ENCODE data around the gene LIPC.

The LIPC gene

DNA sequence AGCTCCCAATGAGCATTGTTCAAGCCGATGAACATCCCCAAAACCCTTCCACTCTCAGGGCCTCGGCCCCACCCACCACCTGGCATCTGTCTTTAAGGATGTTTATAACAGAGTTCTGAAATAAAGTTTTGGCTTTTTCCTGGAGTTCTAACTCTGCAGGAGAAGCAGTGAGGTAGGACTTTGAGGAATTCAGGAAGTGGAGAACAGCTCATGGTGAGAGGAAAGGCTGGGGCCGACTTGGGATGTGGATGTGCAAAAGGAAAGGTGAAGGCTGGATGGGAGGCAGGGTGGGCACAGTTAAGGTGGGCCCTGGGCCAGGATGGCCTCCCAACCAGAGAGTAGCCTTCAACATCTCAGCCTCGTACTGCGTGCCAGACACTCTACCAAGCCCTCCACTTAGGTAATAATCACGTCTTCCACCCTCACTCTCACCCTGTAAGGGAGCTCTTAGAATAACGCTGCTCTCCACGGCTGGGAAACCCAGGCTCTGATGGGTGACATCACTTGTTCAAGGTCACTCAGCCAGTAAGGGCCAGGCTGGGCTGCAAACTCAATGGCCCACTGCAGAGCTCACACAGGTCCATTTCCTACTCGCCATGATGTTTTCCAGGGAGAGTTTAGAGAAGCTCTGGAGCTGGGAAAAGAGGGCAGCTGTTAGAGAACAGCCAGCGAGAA lies 28.5 kb downstream of the LIPC start:
- TF ChIP-seq ZFX (IDR thresholded peaks at IDR 0.05; ENCODE audit: borderline replicate concordance): no peak
- TF ChIP-seq, protein P1, sequence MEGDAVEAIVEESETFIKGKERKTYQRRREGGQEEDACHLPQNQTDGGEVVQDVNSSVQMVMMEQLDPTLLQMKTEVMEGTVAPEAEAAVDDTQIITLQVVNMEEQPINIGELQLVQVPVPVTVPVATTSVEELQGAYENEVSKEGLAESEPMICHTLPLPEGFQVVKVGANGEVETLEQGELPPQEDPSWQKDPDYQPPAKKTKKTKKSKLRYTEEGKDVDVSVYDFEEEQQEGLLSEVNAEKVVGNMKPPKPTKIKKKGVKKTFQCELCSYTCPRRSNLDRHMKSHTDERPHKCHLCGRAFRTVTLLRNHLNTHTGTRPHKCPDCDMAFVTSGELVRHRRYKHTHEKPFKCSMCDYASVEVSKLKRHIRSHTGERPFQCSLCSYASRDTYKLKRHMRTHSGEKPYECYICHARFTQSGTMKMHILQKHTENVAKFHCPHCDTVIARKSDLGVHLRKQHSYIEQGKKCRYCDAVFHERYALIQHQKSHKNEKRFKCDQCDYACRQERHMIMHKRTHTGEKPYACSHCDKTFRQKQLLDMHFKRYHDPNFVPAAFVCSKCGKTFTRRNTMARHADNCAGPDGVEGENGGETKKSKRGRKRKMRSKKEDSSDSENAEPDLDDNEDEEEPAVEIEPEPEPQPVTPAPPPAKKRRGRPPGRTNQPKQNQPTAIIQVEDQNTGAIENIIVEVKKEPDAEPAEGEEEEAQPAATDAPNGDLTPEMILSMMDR (IDR thresholded peaks at IDR 0.05): no peak
- no peak overlapping the region for H3K27ac ChIP-seq

DNA sequence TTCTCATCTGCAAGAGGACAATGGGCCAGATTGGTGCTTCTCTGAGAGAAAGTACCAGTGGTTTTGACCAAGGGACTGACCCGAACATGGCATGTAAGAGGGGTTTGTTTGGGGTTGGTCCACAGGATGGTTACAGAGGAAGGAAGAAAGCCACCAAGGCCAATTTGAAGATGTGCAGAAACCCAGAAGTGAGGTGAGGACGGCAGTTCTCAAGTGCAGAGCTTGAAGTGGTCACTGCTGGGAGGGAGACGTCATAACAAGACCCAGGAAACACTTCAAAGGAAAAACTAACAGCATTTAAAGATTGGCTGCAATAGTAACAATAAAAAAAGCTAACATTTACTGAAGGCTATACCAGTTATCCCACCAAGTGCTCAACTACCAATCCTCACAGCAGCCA lies 29.1 kb downstream of the LIPC start:
- no peak for TF ChIP-seq ZFX (IDR thresholded peaks at IDR 0.05; ENCODE audit: borderline replicate concordance)
- TF ChIP-seq, protein P1 (IDR thresholded peaks at IDR 0.05): no peak
- no peak overlapping the region for H3K27ac ChIP-seq

DNA sequence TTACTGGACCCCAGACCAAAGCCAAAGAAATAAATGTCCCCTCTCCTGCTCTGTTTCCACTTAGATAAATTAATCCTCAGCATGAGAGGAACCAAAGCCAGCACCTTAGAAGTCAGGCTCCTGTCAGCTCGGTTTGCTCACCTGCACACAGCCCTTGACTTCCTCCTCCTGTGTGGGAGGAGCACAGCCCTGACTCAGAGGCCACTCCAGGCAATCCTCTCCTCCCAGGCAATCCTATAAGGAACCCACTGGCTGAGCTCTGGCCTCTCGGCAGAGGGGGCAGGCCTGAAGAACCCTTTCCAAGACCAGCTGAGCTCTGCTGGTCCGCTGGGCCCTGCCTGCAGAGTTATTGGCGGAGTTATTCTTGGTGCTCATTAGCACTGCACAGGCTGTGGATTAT lies 30.8 kb downstream of the LIPC start:
- no peak overlapping the region for H3K27ac ChIP-seq
- TF ChIP-seq, protein P1 (IDR thresholded peaks at IDR 0.05): no peak
- TF ChIP-seq ZFX (IDR thresholded peaks at IDR 0.05; ENCODE audit: borderline replicate concordance): no peak

DNA sequence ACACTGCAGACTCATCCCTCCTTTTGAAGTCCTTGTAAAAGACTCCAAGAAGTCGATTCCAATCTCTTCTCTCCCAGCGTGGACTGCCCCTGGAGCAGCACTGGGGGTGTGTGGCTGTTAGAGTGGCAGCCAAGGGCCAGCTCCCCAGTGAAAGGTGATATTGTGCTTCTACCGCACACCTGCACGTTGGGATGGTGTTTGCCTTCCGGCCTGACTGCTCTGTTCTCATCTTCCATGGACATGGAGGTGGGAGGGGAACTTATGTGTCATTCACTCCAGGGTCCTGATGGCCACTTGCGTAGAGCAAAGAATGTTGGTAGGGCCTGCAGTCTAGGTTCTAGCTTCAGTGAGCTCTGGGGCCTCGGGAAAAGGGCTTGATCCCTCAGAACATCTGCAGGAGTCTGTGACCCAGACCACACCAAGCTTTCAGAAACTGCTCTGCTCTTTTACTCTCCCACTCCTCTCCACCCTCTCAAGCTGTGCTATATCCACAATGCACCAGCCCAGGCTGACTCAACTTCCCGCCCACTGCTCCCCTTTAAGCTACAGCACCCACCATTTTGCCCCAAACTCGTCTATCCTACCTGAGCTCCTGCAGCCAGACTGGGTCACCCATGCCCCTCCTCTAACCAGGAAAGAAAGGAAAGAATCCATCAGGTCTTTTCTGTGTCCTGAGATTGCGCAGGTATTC lies 31.3 kb downstream of the LIPC start:
- H3K27ac ChIP-seq: no peak overlapping the region
- TF ChIP-seq ZFX (IDR thresholded peaks at IDR 0.05; ENCODE audit: borderline replicate concordance): no peak
- TF ChIP-seq, protein P1 (IDR thresholded peaks at IDR 0.05): no peak

DNA sequence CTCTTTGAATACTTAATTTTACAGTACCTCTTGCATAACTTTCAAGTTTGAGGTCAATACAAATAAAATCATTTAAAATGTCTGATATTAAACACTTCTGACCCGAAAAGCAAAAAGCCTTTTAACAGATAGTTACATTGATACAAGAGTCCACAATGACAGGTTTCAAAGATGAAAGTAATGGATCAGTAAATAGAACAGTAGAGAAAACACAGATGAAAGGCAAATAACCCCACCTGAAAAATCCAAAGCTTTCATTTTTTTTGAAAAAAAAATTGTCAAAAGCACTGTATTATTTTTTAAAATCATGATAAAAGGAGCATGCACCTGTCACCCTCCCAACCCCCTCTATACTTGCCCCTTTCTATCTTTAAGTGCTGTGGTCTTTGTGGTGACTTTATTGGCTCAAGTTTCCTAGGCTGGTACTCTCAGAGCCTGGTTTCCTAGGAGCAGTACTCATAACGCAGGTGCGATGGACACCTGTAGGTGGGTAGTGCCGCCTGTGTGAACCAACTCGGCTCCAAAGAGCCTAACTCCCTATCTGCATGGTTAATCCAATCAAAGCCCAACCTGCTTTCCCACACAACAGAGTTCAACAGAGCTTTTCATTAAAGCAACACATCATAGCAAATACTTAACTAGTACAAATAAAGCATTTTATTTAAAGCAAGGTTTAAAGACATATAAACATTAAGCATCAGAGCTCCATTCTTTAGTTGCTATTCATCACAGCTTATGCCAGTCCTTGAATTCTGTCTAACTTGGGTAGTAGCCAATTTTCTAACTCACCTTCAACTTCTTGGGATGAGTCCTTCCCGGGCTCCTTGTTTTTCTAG lies 32.2 kb downstream of the LIPC start:
- TF ChIP-seq, protein P1 (IDR thresholded peaks at IDR 0.05): no peak
- no peak for TF ChIP-seq ZFX (IDR thresholded peaks at IDR 0.05; ENCODE audit: borderline replicate concordance)
- H3K27ac ChIP-seq: no peak overlapping the region

DNA sequence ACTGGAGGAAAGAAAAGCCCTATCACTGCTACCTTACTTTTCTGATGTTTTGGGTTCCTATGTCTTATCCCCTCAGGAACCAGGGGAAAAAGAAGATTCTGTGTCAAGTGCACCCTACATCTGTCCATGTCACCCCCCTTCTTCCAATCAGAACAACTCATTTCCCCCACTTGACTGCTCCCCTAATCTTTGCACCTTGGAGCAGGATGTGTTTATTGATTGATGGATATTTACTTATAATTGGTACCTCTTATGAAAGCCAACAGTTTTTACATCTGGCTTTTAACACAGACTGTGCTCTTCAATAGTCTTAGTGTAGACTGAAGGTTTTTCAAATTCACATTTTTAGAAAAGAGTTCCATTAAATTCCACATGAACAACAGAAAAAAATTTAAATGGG lies 33.3 kb downstream of the LIPC start:
- TF ChIP-seq, protein P1 (IDR thresholded peaks at IDR 0.05): no peak
- TF ChIP-seq ZFX (IDR thresholded peaks at IDR 0.05; ENCODE audit: borderline replicate concordance): no peak

More for the DNA sequence above, 33.3 kb downstream of the LIPC start:
- no peak overlapping the region for H3K27ac ChIP-seq
